Lower leg skin (tissue), 4 donors: ENCODE measurements around the gene B4GALT7. TPM values are rescaled to one million over a fixed set of nuclear protein-coding genes. Genes with fewer than 3 reads are reported as not detected.

Experiments
- DNase-seq, 2 donors: peaks; one replicate each; pipeline ENCODE4 v3.0.0-alpha.2; 2019; ENCODE audit warnings: low spot score in 2 of 2
- H3K4me3 ChIP-seq: fragments of 200-600 bp; sonication (generic); 2 replicates; pipeline ENCODE4 v1.5.1; 2017; ENCODE audit warnings: mild to moderate bottlenecking, low read depth; ENCODE audit not compliant: poor library complexity, severe bottlenecking
- CTCF ChIP-seq, 3 donors: fragments of 450-650 bp; IDR thresholded peaks; one replicate each; pipeline ENCODE4 v1.5.1; 2016; ENCODE audit warnings: antibody characterized with exemption in 3 of 3, mild to moderate bottlenecking in 3 of 3, moderate library complexity in 2 of 3
- POLR2A ChIP-seq, 2 donors: fragments of 450-650 bp; IDR thresholded peaks; one replicate each; pipeline ENCODE4 v1.6.1; 2016 to 2017; ENCODE audit warnings: antibody characterized with exemption in 2 of 2, mild to moderate bottlenecking in 1 of 2, moderate library complexity in 1 of 2
- WGBS, 2 donors: methylation state at CpG; one replicate each; pipeline ENCODE4 v1.1.5; 2018; 5-methylcytosine and 5-hydroxymethylcytosine counted together
- intact Hi-C: fragments of 100-400 bp; cut with DNase I; formaldehyde crosslinking; loops from one replicate; pipeline ENCODE4 v1.15.0; 2023; ENCODE audit warnings: low total_unique reads
- total RNA-seq, 4 donors: library from RNA; depleted of rRNA; stranded (reverse); fragments of >200 nt; gene quantifications; one replicate each; pipeline ENCODE4 v1.1.0, GENCODE V29; 2016

The B4GALT7 gene
- total RNA-seq, 4 donors from 2014 or later = 11.8 to 17.8 (median 16.4) TPM

- TF ChIP-seq POLR2A (IDR thresholded peaks at IDR 0.05) (no peak), CTCF (IDR thresholded peaks at IDR 0.05) (no peak)
- intact Hi-C loops = no loop called here
- no peak for DNase-seq
- WGBS, 2 donors = 80 to 81% methylated on average over 5 of the region's 5 CpGs
- H3K4me3 ChIP-seq = no peak overlapping the region
Measured at GRCh38 chr5:177604656-177605055, 4.7 kb downstream of the B4GALT7 start.

GRCh38 chr5:177605078-177605477 is 5.1 kb downstream of the B4GALT7 start:
- intact Hi-C loops = no loop called here
- 84 to 90% methylated on average over 5 of the region's 5 CpGs for WGBS, 2 donors
- TF ChIP-seq POLR2A (IDR thresholded peaks at IDR 0.05) (no peak), CTCF (IDR thresholded peaks at IDR 0.05) (no peak)
- H3K4me3 ChIP-seq = no peak overlapping the region
- no peak for DNase-seq

- no peak for TF ChIP-seq CTCF (IDR thresholded peaks at IDR 0.05)
- TF ChIP-seq POLR2A (IDR thresholded peaks at IDR 0.05) = no peak
- WGBS, 2 donors = 85 to 89% methylated on average over 6 of the region's 6 CpGs
- intact Hi-C loops = no loop called here
- no peak overlapping the region for H3K4me3 ChIP-seq
- DNase-seq = no peak
Measured at GRCh38 chr5:177605667-177606066, 5.7 kb downstream of the B4GALT7 start.

- no peak overlapping the region for H3K4me3 ChIP-seq
- DNase-seq = no peak
- WGBS, 2 donors = 85 to 86% methylated on average over 22 of the region's 22 CpGs
- TF ChIP-seq CTCF (IDR thresholded peaks at IDR 0.05) (no peak), POLR2A (IDR thresholded peaks at IDR 0.05) (no peak)
- intact Hi-C loops = no loop called here
Measured at GRCh38 chr5:177606071-177607051, 6.4 kb downstream of the B4GALT7 start.

GRCh38 chr5:177607115-177607451 is 7.2 kb downstream of the B4GALT7 start:
- no peak overlapping the region for H3K4me3 ChIP-seq
- DNase-seq = no peak
- TF ChIP-seq POLR2A (IDR thresholded peaks at IDR 0.05) (no peak), CTCF (IDR thresholded peaks at IDR 0.05) (no peak)
- WGBS, 2 donors = 48 to 58% methylated on average over 4 to 11 of the region's 11 CpGs
- intact Hi-C loops = no loop called here
